ENCODE measurements around the gene PRUNE2.

PRUNE2 gene

DNA sequence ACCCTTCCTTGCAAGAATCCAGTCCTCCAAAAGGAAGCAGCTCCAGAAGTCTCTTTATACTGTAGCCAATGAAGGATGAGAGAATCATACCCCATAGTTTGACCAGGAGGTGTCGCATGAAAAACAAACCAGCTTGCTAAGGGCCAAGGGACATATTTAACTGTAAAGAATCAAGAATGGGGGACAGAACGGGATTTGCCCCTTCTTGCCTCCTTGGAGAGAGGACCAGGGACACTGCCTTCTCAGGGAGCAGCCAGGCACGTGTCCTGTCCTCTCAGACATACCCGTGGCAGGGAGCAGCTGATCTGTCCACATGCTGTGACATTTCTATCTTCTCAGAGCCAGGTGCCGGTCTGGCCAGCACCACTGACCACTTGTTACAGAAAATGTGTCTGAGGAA, 11.7 kb downstream of the PRUNE2 start:
- TF ChIP-seq, protein P1, sequence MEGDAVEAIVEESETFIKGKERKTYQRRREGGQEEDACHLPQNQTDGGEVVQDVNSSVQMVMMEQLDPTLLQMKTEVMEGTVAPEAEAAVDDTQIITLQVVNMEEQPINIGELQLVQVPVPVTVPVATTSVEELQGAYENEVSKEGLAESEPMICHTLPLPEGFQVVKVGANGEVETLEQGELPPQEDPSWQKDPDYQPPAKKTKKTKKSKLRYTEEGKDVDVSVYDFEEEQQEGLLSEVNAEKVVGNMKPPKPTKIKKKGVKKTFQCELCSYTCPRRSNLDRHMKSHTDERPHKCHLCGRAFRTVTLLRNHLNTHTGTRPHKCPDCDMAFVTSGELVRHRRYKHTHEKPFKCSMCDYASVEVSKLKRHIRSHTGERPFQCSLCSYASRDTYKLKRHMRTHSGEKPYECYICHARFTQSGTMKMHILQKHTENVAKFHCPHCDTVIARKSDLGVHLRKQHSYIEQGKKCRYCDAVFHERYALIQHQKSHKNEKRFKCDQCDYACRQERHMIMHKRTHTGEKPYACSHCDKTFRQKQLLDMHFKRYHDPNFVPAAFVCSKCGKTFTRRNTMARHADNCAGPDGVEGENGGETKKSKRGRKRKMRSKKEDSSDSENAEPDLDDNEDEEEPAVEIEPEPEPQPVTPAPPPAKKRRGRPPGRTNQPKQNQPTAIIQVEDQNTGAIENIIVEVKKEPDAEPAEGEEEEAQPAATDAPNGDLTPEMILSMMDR (IDR thresholded peaks at IDR 0.05; ENCODE audit: low read depth, low read length, poor library complexity, severe bottlenecking): no peak
- TF ChIP-seq EZH2phosphoT487 (IDR thresholded peaks at IDR 0.05; ENCODE audit: borderline replicate concordance, low read length): no peak

DNA sequence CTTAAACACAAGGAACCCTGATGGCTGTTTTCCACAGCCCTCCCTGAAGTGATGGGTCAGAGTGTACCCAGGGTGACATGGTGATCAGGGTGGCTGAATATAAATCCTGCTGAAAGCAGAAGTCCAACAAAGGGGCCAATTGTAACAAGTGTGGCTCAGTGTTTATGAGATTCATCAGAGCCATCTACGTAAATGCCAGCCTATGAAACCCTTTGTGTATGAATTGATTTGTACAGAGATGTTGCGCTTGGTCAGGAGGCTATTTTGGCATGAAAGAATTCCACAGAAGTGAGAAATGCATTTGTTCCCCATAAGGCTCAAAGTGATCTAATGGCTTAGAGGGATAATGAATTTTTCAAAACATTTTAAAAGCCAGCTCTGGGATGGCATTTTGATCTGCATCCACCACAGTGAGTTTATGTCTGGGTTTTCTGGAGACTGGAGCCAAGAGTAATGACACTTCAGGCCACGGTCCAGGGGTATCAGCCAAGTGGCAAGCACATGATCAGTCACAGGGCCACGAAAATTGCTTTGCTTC, 12.4 kb downstream of the PRUNE2 start:
- H3K4me3 ChIP-seq (ENCODE audit: low read length): no peak overlapping the region
- no peak overlapping the region for H3K27ac ChIP-seq (ENCODE audit: low read depth, low read length)
- H3K4me2 ChIP-seq (ENCODE audit: low read length): no peak overlapping the region
- H3K27me3 ChIP-seq (ENCODE audit: control insufficient read depth, low read length): peaks cover 3% of the 10 kb centered on the region; the same call in 1 of the 2 replicates
- no peaks in the 10 kb centered on the region for H3K9me2 ChIP-seq (replicated peaks; ENCODE audit: control insufficient read depth, low read length)
- no peak for TF ChIP-seq EZH2phosphoT487 (IDR thresholded peaks at IDR 0.05; ENCODE audit: borderline replicate concordance, low read length)
- TF ChIP-seq, protein P1 (IDR thresholded peaks at IDR 0.05; ENCODE audit: low read depth, low read length, poor library complexity, severe bottlenecking): no peak
- H3K9me3 ChIP-seq (ENCODE audit: control insufficient read depth, insufficient read depth, low read length): no peaks in the 10 kb centered on the region
- no peaks in the 10 kb centered on the region for H3F3A ChIP-seq (ENCODE audit: control insufficient read depth, insufficient read depth)
- H4K20me1 ChIP-seq (ENCODE audit: control insufficient read depth, insufficient read depth, low read depth, low read length): no peaks in the 10 kb centered on the region
- H3K79me2 ChIP-seq (ENCODE audit: control insufficient read depth, low read length): no peaks in the 10 kb centered on the region
- H3K4me1 ChIP-seq (ENCODE audit: control insufficient read depth, low read length): no peaks in the 10 kb centered on the region
- no peaks in the 10 kb centered on the region for H3K36me3 ChIP-seq (ENCODE audit: control insufficient read depth, low read length)

More for the DNA sequence above, 11.7 kb downstream of the PRUNE2 start:
- H3K9me2 ChIP-seq (replicated peaks; ENCODE audit: control insufficient read depth, low read length): no peaks in the 10 kb centered on the region
- H3K36me3 ChIP-seq (ENCODE audit: control insufficient read depth, low read length): no peaks in the 10 kb centered on the region
- no peaks in the 10 kb centered on the region for H3K9me3 ChIP-seq (ENCODE audit: control insufficient read depth, insufficient read depth, low read length)
- H3K4me2 ChIP-seq (ENCODE audit: low read length): no peak overlapping the region
- no peaks in the 10 kb centered on the region for H3K79me2 ChIP-seq (ENCODE audit: control insufficient read depth, low read length)
- H3K4me3 ChIP-seq (ENCODE audit: low read length): no peak overlapping the region
- no peaks in the 10 kb centered on the region for H4K20me1 ChIP-seq (ENCODE audit: control insufficient read depth, insufficient read depth, low read depth, low read length)
- peaks cover 3% of the 10 kb centered on the region; the same call in 1 of the 2 replicates for H3K27me3 ChIP-seq (ENCODE audit: control insufficient read depth, low read length)
- H3K4me1 ChIP-seq (ENCODE audit: control insufficient read depth, low read length): no peaks in the 10 kb centered on the region
- H3F3A ChIP-seq (ENCODE audit: control insufficient read depth, insufficient read depth): no peaks in the 10 kb centered on the region
- H3K27ac ChIP-seq (ENCODE audit: low read depth, low read length): no peak overlapping the region

DNA sequence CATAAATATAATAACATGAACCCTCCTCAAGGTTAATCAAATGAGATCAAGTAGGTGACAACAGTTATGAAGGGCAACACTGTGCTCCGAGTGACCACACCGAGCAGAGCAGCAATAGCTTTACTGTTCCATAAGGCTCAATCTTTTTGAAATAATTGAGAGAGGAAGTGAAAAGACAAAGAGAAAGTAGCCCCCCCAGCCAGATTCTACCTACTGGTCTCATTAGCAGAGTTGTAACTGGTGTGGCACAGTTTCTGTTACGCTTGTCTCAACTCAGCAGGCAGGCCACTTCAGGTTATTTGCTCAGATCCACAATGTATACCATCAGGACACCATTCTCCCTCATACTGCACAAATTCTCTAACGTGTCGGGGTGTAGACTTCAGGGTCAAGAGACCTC, 14.0 kb downstream of the PRUNE2 start:
- H3K36me3 ChIP-seq (ENCODE audit: control insufficient read depth, low read length): no peaks in the 10 kb centered on the region
- no peaks in the 10 kb centered on the region for H4K20me1 ChIP-seq (ENCODE audit: control insufficient read depth, insufficient read depth, low read depth, low read length)
- H3K9me3 ChIP-seq (ENCODE audit: control insufficient read depth, insufficient read depth, low read length): no peaks in the 10 kb centered on the region
- no peak overlapping the region for H3K27ac ChIP-seq (ENCODE audit: low read depth, low read length)
- no peak overlapping the region for H3K4me3 ChIP-seq (ENCODE audit: low read length)
- H3K4me2 ChIP-seq (ENCODE audit: low read length): no peak overlapping the region
- H3K4me1 ChIP-seq (ENCODE audit: control insufficient read depth, low read length): no peaks in the 10 kb centered on the region
- no peaks in the 10 kb centered on the region for H3K79me2 ChIP-seq (ENCODE audit: control insufficient read depth, low read length)
- no peaks in the 10 kb centered on the region for H3K9me2 ChIP-seq (replicated peaks; ENCODE audit: control insufficient read depth, low read length)
- TF ChIP-seq, protein P1 (IDR thresholded peaks at IDR 0.05; ENCODE audit: low read depth, low read length, poor library complexity, severe bottlenecking): no peak
- no peak for TF ChIP-seq EZH2phosphoT487 (IDR thresholded peaks at IDR 0.05; ENCODE audit: borderline replicate concordance, low read length)
- H3F3A ChIP-seq (ENCODE audit: control insufficient read depth, insufficient read depth): no peaks in the 10 kb centered on the region
- peaks cover 3% of the 10 kb centered on the region; the same call in 1 of the 2 replicates for H3K27me3 ChIP-seq (ENCODE audit: control insufficient read depth, low read length)
